Liver (tissue), 9 donors: ENCODE measurements around the gene ADAR. TPM values are rescaled to one million over a fixed set of nuclear protein-coding genes. Genes with fewer than 3 reads are reported as not detected.
A peak's percentile ranks its signal among the peaks of the same experiment; 100 is the strongest.

ENCODE experiments used
- DNase-seq: peaks from one replicate; pipeline ENCODE4 v3.0.0-alpha.2; 2017; ENCODE audit warnings: low spot score
- H3K27ac ChIP-seq, 2 donors: one replicate each; pipeline ENCODE4 v1.7.0; 2013; ENCODE audit warnings: inconsistent platforms in 2 of 2, low read length in 2 of 2, control low read depth in 1 of 2, low read depth in 1 of 2, mild to moderate bottlenecking in 1 of 2
- H3K27me3 ChIP-seq, 4 donors: one replicate each; pipeline versions ENCODE4 v1.6.1 to v1.7.0; 2013; ENCODE audit warnings: low read length in 3 of 4, inconsistent platforms in 1 of 4, mild to moderate bottlenecking in 1 of 4, moderate library complexity in 1 of 4; ENCODE audit not compliant: control insufficient read depth in 4 of 4, insufficient read depth in 4 of 4
- H3K36me3 ChIP-seq, 4 donors: one replicate each; pipeline versions ENCODE4 v1.6.1 to v1.7.0; 2013; ENCODE audit warnings: low read length in 3 of 4, mild to moderate bottlenecking in 3 of 4, low read depth in 1 of 4, moderate library complexity in 1 of 4; ENCODE audit not compliant: control insufficient read depth in 4 of 4, insufficient read depth in 3 of 4
- H3K4me1 ChIP-seq, 4 donors: one replicate each; pipeline versions ENCODE4 v1.6.1 to v1.7.0; 2013; ENCODE audit warnings: low read length in 3 of 4, mild to moderate bottlenecking in 3 of 4, moderate library complexity in 1 of 4; ENCODE audit not compliant: control insufficient read depth in 4 of 4, insufficient read depth in 4 of 4
- H3K4me3 ChIP-seq, 3 donors: one replicate each; pipeline versions ENCODE4 v1.6.1 to v1.7.0; 2013; ENCODE audit warnings: low read length in 3 of 3, control low read depth in 1 of 3, low read depth in 1 of 3, mild to moderate bottlenecking in 1 of 3
- H3K9ac ChIP-seq, 2 donors: one replicate each; pipeline ENCODE4 v1.7.0; 2013; ENCODE audit warnings: low read length in 2 of 2, mild to moderate bottlenecking in 2 of 2, moderate library complexity in 2 of 2, control low read depth in 1 of 2, low read depth in 1 of 2
- H3K9me3 ChIP-seq, 4 donors: one replicate each; pipeline versions ENCODE4 v1.6.1 to v1.7.0; 2013; ENCODE audit warnings: low read length in 3 of 4; ENCODE audit not compliant: control insufficient read depth in 4 of 4
- FOXA1 ChIP-seq: IDR thresholded peaks from 2 replicates; pipeline ENCODE4 v1.6.1; 2016; ENCODE audit warnings: antibody characterized with exemption
- HNF4A ChIP-seq, 2 donors: conservative IDR thresholded peaks; 2 replicates each; pipeline ENCODE4 v1.6.1; 2016; ENCODE audit warnings: antibody characterized with exemption in 2 of 2, mild to moderate bottlenecking in 2 of 2
- JUND ChIP-seq, 2 donors: IDR thresholded peaks; 2 replicates each; pipeline ENCODE4 v1.6.1; 2016; ENCODE audit warnings: antibody characterized with exemption in 2 of 2
- NR2F2 ChIP-seq: IDR thresholded peaks from 2 replicates; pipeline ENCODE4 v1.6.1; 2016; ENCODE audit warnings: antibody characterized with exemption
- SP1 ChIP-seq: IDR thresholded peaks from 2 replicates; pipeline ENCODE4 v1.6.1; 2018; ENCODE audit warnings: antibody characterized with exemption, mild to moderate bottlenecking
- WGBS: extraction: QIAGEN DNeasy Blood & Tissue Kit; methylation state at CpG from one replicate; pipeline ENCODE4 v1.1.7; 2013; 5-methylcytosine and 5-hydroxymethylcytosine counted together
- polyA plus RNA-seq, 2 donors: library from polyadenylated mRNA; stranded (reverse) in 1 of 2; unstranded in 1 of 2; fragments of 200-250 nt in 1 of 2; fragments of >200 nt in 1 of 2; fragmentation: Nextera tagmentation in 1 of 2; extraction: Ambion mirVana in 1 of 2; gene quantifications; one replicate each; pipeline versions ENCODE4 v1.2.1 to v1.2.3, GENCODE V29; 2013 to 2015
- total RNA-seq, 2 donors: library from RNA; depleted of rRNA; stranded (reverse); fragments of >200 nt; gene quantifications; one replicate each; pipeline ENCODE4 v1.2.3, GENCODE V29; 2014
- TF ChIP-seq, protein P1 (sequence below): IDR thresholded peaks from 2 replicates; pipeline ENCODE4 v1.6.1; 2016; ENCODE audit warnings: antibody characterized with exemption
- TF ChIP-seq, protein P2 (sequence below): IDR thresholded peaks from 2 replicates; pipeline ENCODE4 v1.6.1; 2016; ENCODE audit warnings: antibody characterized with exemption, mild to moderate bottlenecking
- TF ChIP-seq, protein P3 (sequence below): fragments of 150-350 bp; IDR thresholded peaks from 2 replicates; pipeline ENCODE4 v1.5.1; 2017; ENCODE audit warnings: improper control_type of control experiment, low read depth, low read length; ENCODE audit not compliant: missing input control
- TF ChIP-seq, protein P4 (sequence below): IDR thresholded peaks from 2 replicates; pipeline ENCODE4 v1.6.1; 2016; ENCODE audit warnings: antibody characterized with exemption
- TF ChIP-seq, protein P5 (sequence below): IDR thresholded peaks from 2 replicates; pipeline ENCODE4 v1.6.1; 2016; ENCODE audit warnings: antibody characterized with exemption
- donor health status: healthy.
- donor health status: healthy.
- donor health status: healthy.
- donor health status: healthy.
- donor health status: healthy.

ADAR gene
- total and polyA plus RNA-seq, 4 donors: 39.3 to 76.1 (median 51.1) TPM

DNA sequence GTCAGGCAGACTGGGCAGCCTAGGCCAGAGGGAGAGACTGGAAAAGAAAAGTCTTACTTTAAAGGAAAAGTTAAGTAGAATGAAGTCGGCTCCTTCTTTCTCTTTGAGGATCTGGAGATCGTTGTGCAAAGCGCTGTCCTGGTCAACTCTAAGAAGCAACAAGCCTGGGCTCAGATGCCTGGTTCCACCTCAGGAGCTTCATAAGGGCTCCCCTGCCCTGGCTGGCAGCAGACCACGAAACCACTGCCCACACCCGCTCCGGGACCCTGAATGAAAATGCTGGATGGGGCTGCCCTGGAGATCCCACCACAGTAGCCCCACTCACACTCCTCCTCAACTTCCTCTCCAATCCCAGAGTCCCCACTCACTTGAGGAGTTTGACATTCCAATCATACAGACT lies 56.0 kb downstream of the ADAR start:
- no peak overlapping the region for H3K9ac ChIP-seq
- TF ChIP-seq, protein P1, sequence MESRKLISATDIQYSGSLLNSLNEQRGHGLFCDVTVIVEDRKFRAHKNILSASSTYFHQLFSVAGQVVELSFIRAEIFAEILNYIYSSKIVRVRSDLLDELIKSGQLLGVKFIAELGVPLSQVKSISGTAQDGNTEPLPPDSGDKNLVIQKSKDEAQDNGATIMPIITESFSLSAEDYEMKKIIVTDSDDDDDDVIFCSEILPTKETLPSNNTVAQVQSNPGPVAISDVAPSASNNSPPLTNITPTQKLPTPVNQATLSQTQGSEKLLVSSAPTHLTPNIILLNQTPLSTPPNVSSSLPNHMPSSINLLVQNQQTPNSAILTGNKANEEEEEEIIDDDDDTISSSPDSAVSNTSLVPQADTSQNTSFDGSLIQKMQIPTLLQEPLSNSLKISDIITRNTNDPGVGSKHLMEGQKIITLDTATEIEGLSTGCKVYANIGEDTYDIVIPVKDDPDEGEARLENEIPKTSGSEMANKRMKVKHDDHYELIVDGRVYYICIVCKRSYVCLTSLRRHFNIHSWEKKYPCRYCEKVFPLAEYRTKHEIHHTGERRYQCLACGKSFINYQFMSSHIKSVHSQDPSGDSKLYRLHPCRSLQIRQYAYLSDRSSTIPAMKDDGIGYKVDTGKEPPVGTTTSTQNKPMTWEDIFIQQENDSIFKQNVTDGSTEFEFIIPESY: no peak
- TF ChIP-seq, protein P2, sequence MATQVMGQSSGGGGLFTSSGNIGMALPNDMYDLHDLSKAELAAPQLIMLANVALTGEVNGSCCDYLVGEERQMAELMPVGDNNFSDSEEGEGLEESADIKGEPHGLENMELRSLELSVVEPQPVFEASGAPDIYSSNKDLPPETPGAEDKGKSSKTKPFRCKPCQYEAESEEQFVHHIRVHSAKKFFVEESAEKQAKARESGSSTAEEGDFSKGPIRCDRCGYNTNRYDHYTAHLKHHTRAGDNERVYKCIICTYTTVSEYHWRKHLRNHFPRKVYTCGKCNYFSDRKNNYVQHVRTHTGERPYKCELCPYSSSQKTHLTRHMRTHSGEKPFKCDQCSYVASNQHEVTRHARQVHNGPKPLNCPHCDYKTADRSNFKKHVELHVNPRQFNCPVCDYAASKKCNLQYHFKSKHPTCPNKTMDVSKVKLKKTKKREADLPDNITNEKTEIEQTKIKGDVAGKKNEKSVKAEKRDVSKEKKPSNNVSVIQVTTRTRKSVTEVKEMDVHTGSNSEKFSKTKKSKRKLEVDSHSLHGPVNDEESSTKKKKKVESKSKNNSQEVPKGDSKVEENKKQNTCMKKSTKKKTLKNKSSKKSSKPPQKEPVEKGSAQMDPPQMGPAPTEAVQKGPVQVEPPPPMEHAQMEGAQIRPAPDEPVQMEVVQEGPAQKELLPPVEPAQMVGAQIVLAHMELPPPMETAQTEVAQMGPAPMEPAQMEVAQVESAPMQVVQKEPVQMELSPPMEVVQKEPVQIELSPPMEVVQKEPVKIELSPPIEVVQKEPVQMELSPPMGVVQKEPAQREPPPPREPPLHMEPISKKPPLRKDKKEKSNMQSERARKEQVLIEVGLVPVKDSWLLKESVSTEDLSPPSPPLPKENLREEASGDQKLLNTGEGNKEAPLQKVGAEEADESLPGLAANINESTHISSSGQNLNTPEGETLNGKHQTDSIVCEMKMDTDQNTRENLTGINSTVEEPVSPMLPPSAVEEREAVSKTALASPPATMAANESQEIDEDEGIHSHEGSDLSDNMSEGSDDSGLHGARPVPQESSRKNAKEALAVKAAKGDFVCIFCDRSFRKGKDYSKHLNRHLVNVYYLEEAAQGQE: no peak
- no peak for TF ChIP-seq HNF4A (conservative IDR thresholded peaks at IDR 0.05)
- TF ChIP-seq, protein P3, sequence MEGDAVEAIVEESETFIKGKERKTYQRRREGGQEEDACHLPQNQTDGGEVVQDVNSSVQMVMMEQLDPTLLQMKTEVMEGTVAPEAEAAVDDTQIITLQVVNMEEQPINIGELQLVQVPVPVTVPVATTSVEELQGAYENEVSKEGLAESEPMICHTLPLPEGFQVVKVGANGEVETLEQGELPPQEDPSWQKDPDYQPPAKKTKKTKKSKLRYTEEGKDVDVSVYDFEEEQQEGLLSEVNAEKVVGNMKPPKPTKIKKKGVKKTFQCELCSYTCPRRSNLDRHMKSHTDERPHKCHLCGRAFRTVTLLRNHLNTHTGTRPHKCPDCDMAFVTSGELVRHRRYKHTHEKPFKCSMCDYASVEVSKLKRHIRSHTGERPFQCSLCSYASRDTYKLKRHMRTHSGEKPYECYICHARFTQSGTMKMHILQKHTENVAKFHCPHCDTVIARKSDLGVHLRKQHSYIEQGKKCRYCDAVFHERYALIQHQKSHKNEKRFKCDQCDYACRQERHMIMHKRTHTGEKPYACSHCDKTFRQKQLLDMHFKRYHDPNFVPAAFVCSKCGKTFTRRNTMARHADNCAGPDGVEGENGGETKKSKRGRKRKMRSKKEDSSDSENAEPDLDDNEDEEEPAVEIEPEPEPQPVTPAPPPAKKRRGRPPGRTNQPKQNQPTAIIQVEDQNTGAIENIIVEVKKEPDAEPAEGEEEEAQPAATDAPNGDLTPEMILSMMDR: no peak
- TF ChIP-seq, protein P4, sequence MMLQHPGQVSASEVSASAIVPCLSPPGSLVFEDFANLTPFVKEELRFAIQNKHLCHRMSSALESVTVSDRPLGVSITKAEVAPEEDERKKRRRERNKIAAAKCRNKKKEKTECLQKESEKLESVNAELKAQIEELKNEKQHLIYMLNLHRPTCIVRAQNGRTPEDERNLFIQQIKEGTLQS: no peak
- no peak for TF ChIP-seq FOXA1
- TF ChIP-seq, protein P5, sequence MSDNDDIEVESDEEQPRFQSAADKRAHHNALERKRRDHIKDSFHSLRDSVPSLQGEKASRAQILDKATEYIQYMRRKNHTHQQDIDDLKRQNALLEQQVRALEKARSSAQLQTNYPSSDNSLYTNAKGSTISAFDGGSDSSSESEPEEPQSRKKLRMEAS: no peak
- no peak for TF ChIP-seq JUND (IDR thresholded peaks at IDR 0.05)
- no peak for TF ChIP-seq SP1
- peaks cover 12 to 47% (median 39%) of the 10 kb centered on the region in 4 donors for H3K4me1 ChIP-seq
- H3K4me3 ChIP-seq: no peak overlapping the region
- WGBS: 94% methylated on average over 6 of the region's 6 CpGs
- peaks cover 26 to 68% (median 55%) of the 10 kb centered on the region in 4 donors for H3K36me3 ChIP-seq
- no peak overlapping the region for H3K27ac ChIP-seq
- no peaks in the 10 kb centered on the region for H3K27me3 ChIP-seq
- no peak for DNase-seq
- H3K9me3 ChIP-seq: no peaks in the 10 kb centered on the region

DNA sequence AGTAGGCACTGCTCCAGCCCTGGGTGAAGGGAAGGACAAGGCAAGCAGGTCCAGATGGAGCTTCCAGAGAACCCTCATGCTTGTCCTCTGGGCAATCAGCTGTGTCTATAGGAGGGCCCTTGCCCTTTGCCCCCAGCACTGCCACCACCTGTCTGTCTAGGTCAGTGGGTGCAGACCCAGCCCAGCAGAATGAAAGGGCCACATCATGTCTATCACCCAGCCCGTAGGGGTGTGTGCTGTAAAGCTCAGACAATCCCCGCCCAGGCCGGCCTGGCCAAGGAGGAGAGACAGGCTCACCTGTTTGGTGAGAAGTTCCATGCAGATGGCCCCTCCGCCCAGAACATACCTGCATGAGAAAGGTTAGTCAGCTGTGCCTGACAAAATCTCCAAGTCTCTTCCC lies 56.5 kb downstream of the ADAR start:
- Histone ChIP-seq H3K9me3 (no peaks in the 10 kb centered on the region), H3K9ac (no peak overlapping the region), H3K4me3 (no peak overlapping the region), H3K27me3 (no peaks in the 10 kb centered on the region), H3K27ac (no peak overlapping the region), H3K4me1 (peaks cover 11 to 48% (median 39%) of the 10 kb centered on the region in 4 donors), H3K36me3 (peaks cover 26 to 68% (median 55%) of the 10 kb centered on the region in 4 donors)
- WGBS: 86% methylated on average over 4 of the region's 4 CpGs
- TF ChIP-seq NR2F2: no peak
- peak in 1 of 2 donors; percentile 12 for TF ChIP-seq HNF4A (conservative IDR thresholded peaks at IDR 0.05)
- DNase-seq: no peak
